H1 (cell line): ENCODE data around the gene LCN10. TPM values are rescaled to one million over a fixed set of nuclear protein-coding genes. Genes with fewer than 3 reads are reported as not detected.
A peak's percentile ranks its signal among the peaks of the same experiment; 100 is the strongest.

Source experiments
- CTCF ChIA-PET: fragments of 300-600 bp; sonication (Branson Sonifier 250); formaldehyde crosslinking; loops from one replicate; lab custom pipeline; 2021; ENCODE audit not compliant: partially characterized antibody; lab: Charles Lee
- POLR2A ChIA-PET: fragments of 300-600 bp; sonication (Branson Sonifier 250); formaldehyde crosslinking; loops from one replicate; lab custom pipeline; 2021; ENCODE audit warnings: inconsistent platforms; ENCODE audit not compliant: partially characterized antibody; lab: Charles Lee
- DNase-seq, 2 experiments: peaks; one replicate each; pipeline versions ENCODE4 v3.0.0 to v3.0.0-alpha.2; 2010 to 2022; ENCODE audit warnings: low spot score in 2 of 2, low read depth in 1 of 2, mixed read lengths in 1 of 2
- FAIRE-seq: peaks from 2 replicates; lab custom pipeline; 2011; peaks lifted over from hg19 to GRCh38; lab: Jason Lieb, UNC
- H2AFZ ChIP-seq: 2 replicates; pipeline ENCODE4 v1.8.1; 2012; ENCODE audit warnings: low read length, inconsistent platforms
- H2AK5ac ChIP-seq: 2 replicates; pipeline ENCODE4 v1.6.1; 2013; ENCODE audit warnings: low read depth, low read length
- H2BK120ac ChIP-seq: replicated peaks from 2 replicates; pipeline ENCODE3; 2013; ENCODE audit warnings: low read depth, low read length, inconsistent platforms
- H2BK12ac ChIP-seq: 2 replicates; pipeline ENCODE4 v1.6.1; 2013; ENCODE audit warnings: low read depth, low read length
- H2BK15ac ChIP-seq: 2 replicates; pipeline ENCODE4 v1.6.1; 2013; ENCODE audit warnings: low read length
- H2BK20ac ChIP-seq: 2 replicates; pipeline ENCODE4 v1.6.1; 2013; ENCODE audit warnings: low read length
- H2BK5ac ChIP-seq: 2 replicates; pipeline ENCODE4 v1.6.1; 2013; ENCODE audit warnings: low read depth, low read length
- H3K14ac ChIP-seq: 2 replicates; pipeline ENCODE4 v1.6.1; 2013; ENCODE audit warnings: inconsistent platforms; ENCODE audit not compliant: insufficient read length
- H3K18ac ChIP-seq: 2 replicates; pipeline ENCODE4 v1.6.1; 2013; ENCODE audit warnings: low read length; ENCODE audit errors: extremely low read depth
- H3K23ac ChIP-seq: 2 replicates; pipeline ENCODE4 v1.6.1; 2013; ENCODE audit warnings: inconsistent platforms; ENCODE audit not compliant: insufficient read length
- H3K23me2 ChIP-seq: 2 replicates; pipeline ENCODE4 v1.6.1; 2013; ENCODE audit warnings: low read depth, low read length
- H3K27ac ChIP-seq: 2 replicates; pipeline ENCODE4 v1.6.1; 2011; ENCODE audit warnings: low read depth, low read length, inconsistent platforms
- H3K27me3 ChIP-seq, 4 experiments: replicated peaks in 1 of 4; 1 replicate in 1 of 4; 2 replicates in 3 of 4; pipeline versions ENCODE4 v1.6.1 to v1.8.1; 2011 to 2013; ENCODE audit warnings: low read length in 3 of 4, mild to moderate bottlenecking in 3 of 4, inconsistent platforms in 2 of 4, mixed read lengths in 2 of 4, moderate library complexity in 1 of 4; ENCODE audit not compliant: control insufficient read depth in 3 of 4, insufficient read depth in 3 of 4; ENCODE audit errors: extremely low read depth in 1 of 4
- H3K36me3 ChIP-seq, 4 experiments: 2 replicates each; pipeline versions ENCODE4 v1.6.1 to v1.8.1; 2011 to 2013; ENCODE audit warnings: mild to moderate bottlenecking in 4 of 4, low read length in 3 of 4, moderate library complexity in 2 of 4, control low read depth in 1 of 4, inconsistent platforms in 1 of 4; ENCODE audit not compliant: insufficient read depth in 4 of 4, control insufficient read depth in 2 of 4
- H3K4ac ChIP-seq: replicated peaks from 2 replicates; pipeline ENCODE3; 2013; ENCODE audit warnings: low read length, low read depth, mixed read lengths, inconsistent platforms; ENCODE audit not compliant: insufficient read length
- H3K4me1 ChIP-seq, 4 experiments: replicated peaks in 1 of 4; 1 replicate in 1 of 4; 2 replicates in 3 of 4; pipeline versions ENCODE4 v1.6.1 to v1.8.1; 2011 to 2013; ENCODE audit warnings: low read length in 3 of 4, inconsistent platforms in 2 of 4, mixed read lengths in 1 of 4; ENCODE audit not compliant: insufficient read depth in 4 of 4, control insufficient read depth in 3 of 4
- H3K4me2 ChIP-seq, 2 experiments: 2 replicates each; pipeline versions ENCODE4 v1.6.1 to v1.8.1; 2011 to 2013; ENCODE audit warnings: low read depth in 2 of 2, low read length in 2 of 2, control low read depth in 1 of 2, inconsistent platforms in 1 of 2, mild to moderate bottlenecking in 1 of 2; ENCODE audit not compliant: insufficient read depth in 1 of 2
- H3K4me3 ChIP-seq, 4 experiments: fragments of 200-600, 300-600 bp in 1 of 4; sonication (generic), shearing (Covaris generic), sonication (Bioruptor Twin) in 1 of 4; 2 replicates each; pipeline versions ENCODE4 v1.5.1 to v1.8.1; 2011 to 2016; ENCODE audit warnings: low read length in 4 of 4, low read depth in 3 of 4, control low read depth in 2 of 4, inconsistent platforms in 2 of 4, mild to moderate bottlenecking in 2 of 4, mixed read lengths in 1 of 4, moderate library complexity in 1 of 4; ENCODE audit not compliant: insufficient read depth in 2 of 4; ENCODE audit errors: extremely low read depth in 1 of 4
- H3K56ac ChIP-seq: replicated peaks from 2 replicates; pipeline ENCODE3; 2013; ENCODE audit warnings: low read depth, mild to moderate bottlenecking, mixed read lengths, low read length, inconsistent platforms; ENCODE audit not compliant: insufficient read length
- H3K79me1 ChIP-seq: 2 replicates; pipeline ENCODE4 v1.6.1; 2013; ENCODE audit warnings: low read depth, low read length, control low read depth
- H3K79me2 ChIP-seq, 2 experiments: 2 replicates each; pipeline versions ENCODE4 v1.6.1 to v1.8.1; 2012 to 2013; ENCODE audit warnings: low read length in 2 of 2, mild to moderate bottlenecking in 2 of 2, inconsistent platforms in 1 of 2; ENCODE audit not compliant: insufficient read depth in 2 of 2, control insufficient read depth in 1 of 2
- H3K9ac ChIP-seq, 4 experiments: replicated peaks in 1 of 4; 1 replicate in 1 of 4; 2 replicates in 3 of 4; pipeline versions ENCODE4 v1.6.1 to v1.8.1; 2011 to 2013; ENCODE audit warnings: low read depth in 3 of 4, low read length in 3 of 4, control low read depth in 2 of 4, mild to moderate bottlenecking in 2 of 4, moderate library complexity in 2 of 4, inconsistent platforms in 1 of 4; ENCODE audit errors: extremely low read depth in 1 of 4
- H3K9me3 ChIP-seq, 2 experiments: 2 replicates each; pipeline versions ENCODE4 v1.6.1 to v1.8.1; 2012 to 2013; ENCODE audit warnings: mild to moderate bottlenecking in 2 of 2, moderate library complexity in 2 of 2, control low read depth in 1 of 2, inconsistent platforms in 1 of 2, low read depth in 1 of 2, low read length in 1 of 2, mixed read lengths in 1 of 2; ENCODE audit not compliant: insufficient read depth in 2 of 2
- H4K20me1 ChIP-seq, 2 experiments: replicated peaks in 1 of 2; 2 replicates each; pipeline versions ENCODE3 to v1.8.1; 2011 to 2013; ENCODE audit warnings: inconsistent platforms in 2 of 2, low read length in 2 of 2, mild to moderate bottlenecking in 1 of 2; ENCODE audit not compliant: insufficient read depth in 2 of 2, control insufficient read depth in 1 of 2
- H4K5ac ChIP-seq: 2 replicates; pipeline ENCODE4 v1.6.1; 2013; ENCODE audit warnings: low read length, low read depth, mixed read lengths, inconsistent platforms; ENCODE audit not compliant: insufficient read length
- H4K8ac ChIP-seq: 2 replicates; pipeline ENCODE4 v1.8.0; 2013; ENCODE audit warnings: mild to moderate bottlenecking, moderate library complexity, low read length, inconsistent platforms; ENCODE audit not compliant: insufficient read depth; ENCODE audit errors: extremely low read depth
- H4K91ac ChIP-seq: replicated peaks from 2 replicates; pipeline ENCODE3; 2013; ENCODE audit warnings: low read length, mixed read lengths, inconsistent platforms; ENCODE audit not compliant: insufficient read length
- ASH2L ChIP-seq: fragments of 200-600, 300-600 bp; sonication (generic); IDR thresholded peaks from one replicate; pipeline ENCODE4 v1.7.1; 2017; ENCODE audit warnings: low read length
- CBX8 ChIP-seq: fragments of 300-800, 300-1000 bp; sonication (generic); IDR thresholded peaks from 2 replicates; pipeline ENCODE4 v1.7.1; 2016; ENCODE audit warnings: low read depth, low read length, borderline replicate concordance
- EP300 ChIP-seq, 2 experiments: IDR thresholded peaks; 1 replicate in 1 of 2; 2 replicates in 1 of 2; pipeline ENCODE4 v1.6.1; 2011 to 2012; ENCODE audit warnings: low read depth in 2 of 2, low read length in 2 of 2, mild to moderate bottlenecking in 2 of 2, borderline replicate concordance in 1 of 2, inconsistent platforms in 1 of 2, moderate library complexity in 1 of 2
- FOSL1 ChIP-seq: IDR thresholded peaks from 2 replicates; pipeline ENCODE4 v1.6.1; 2011; ENCODE audit warnings: mild to moderate bottlenecking, low read depth, low read length, moderate library complexity; ENCODE audit not compliant: insufficient read depth
- KDM1A ChIP-seq: fragments of 200-600, 300-600 bp; sonication (generic); IDR thresholded peaks from 2 replicates; pipeline ENCODE4 v1.7.1; 2016; ENCODE audit warnings: mild to moderate bottlenecking, low read length, borderline replicate concordance
- NANOG ChIP-seq: IDR thresholded peaks from 2 replicates; pipeline ENCODE4 v1.6.1; 2011; ENCODE audit warnings: low read length, low read depth, mild to moderate bottlenecking, inconsistent platforms; ENCODE audit not compliant: insufficient read depth, poor library complexity, severe bottlenecking
- POLR2A ChIP-seq, 2 experiments: IDR thresholded peaks; 1 replicate in 1 of 2; 2 replicates in 1 of 2; pipeline ENCODE4 v1.6.1; 2011; ENCODE audit warnings: low read depth in 2 of 2, low read length in 2 of 2, mild to moderate bottlenecking in 2 of 2; ENCODE audit errors: control extremely low read depth in 1 of 2
- POLR2AphosphoS5 ChIP-seq: IDR thresholded peaks from 2 replicates; pipeline ENCODE4 v1.6.1; 2011; ENCODE audit warnings: low read depth, low read length
- SIRT6 ChIP-seq: IDR thresholded peaks from one replicate; pipeline ENCODE4 v1.7.1; 2012; ENCODE audit warnings: low read length, inconsistent platforms
- WGBS, 2 experiments: shearing (Covaris generic) in 1 of 2; methylation state at CpG; one replicate each; pipeline versions ENCODE4 v1.1.6 to v1.1.7; 2013 to 2015; ENCODE audit warnings: low lambda C conversion rate in 2 of 2, mixed read lengths in 2 of 2, inconsistent platforms in 1 of 2, low coverage in 1 of 2, missing lambda C conversion rate in 1 of 2; ENCODE audit not compliant: insufficient replicate concordance in 2 of 2, insufficient coverage in 1 of 2, insufficient read length in 1 of 2; ENCODE audit errors: extremely low coverage in 1 of 2, missing lambda C conversion rate in 1 of 2; 5-methylcytosine and 5-hydroxymethylcytosine counted together
- polyA plus RNA-seq, 7 experiments: library from polyadenylated mRNA; depleted of rRNA in 3 of 7; stranded (reverse) in 5 of 7; unstranded in 2 of 7; fragments of >200 nt in 5 of 7; fragments of 200-250 nt in 2 of 7; gene quantifications; 1 replicate in 5 of 7; 2 replicates in 1 of 7; 4 replicates in 1 of 7; pipeline versions ENCODE4 v1.2.1 to v1.2.3, GENCODE V29; 2011 to 2013; ENCODE audit warnings: missing spikeins in 2 of 7, mixed read lengths in 2 of 7
- total RNA-seq: library from RNA; stranded (reverse); fragmentation: NEBNext Ultra II Directional; extraction: Animal tissue kit (Norgen Biotek cat#: 25700); gene quantifications from 2 replicates; pipeline ENCODE4 v1.2.1, GENCODE V29; 2021
- TF ChIP-seq, protein P1 (sequence below): IDR thresholded peaks from 2 replicates; pipeline ENCODE4 v1.6.1; 2011; ENCODE audit warnings: low read length, improper control_type of control experiment

The LCN10 gene
- total and polyA plus RNA-seq, 2 of the 8 experiments (the other 6 are each of a cell fraction or from before 2014, with no cell fraction given): 2.6 to 2.8 TPM

DNA sequence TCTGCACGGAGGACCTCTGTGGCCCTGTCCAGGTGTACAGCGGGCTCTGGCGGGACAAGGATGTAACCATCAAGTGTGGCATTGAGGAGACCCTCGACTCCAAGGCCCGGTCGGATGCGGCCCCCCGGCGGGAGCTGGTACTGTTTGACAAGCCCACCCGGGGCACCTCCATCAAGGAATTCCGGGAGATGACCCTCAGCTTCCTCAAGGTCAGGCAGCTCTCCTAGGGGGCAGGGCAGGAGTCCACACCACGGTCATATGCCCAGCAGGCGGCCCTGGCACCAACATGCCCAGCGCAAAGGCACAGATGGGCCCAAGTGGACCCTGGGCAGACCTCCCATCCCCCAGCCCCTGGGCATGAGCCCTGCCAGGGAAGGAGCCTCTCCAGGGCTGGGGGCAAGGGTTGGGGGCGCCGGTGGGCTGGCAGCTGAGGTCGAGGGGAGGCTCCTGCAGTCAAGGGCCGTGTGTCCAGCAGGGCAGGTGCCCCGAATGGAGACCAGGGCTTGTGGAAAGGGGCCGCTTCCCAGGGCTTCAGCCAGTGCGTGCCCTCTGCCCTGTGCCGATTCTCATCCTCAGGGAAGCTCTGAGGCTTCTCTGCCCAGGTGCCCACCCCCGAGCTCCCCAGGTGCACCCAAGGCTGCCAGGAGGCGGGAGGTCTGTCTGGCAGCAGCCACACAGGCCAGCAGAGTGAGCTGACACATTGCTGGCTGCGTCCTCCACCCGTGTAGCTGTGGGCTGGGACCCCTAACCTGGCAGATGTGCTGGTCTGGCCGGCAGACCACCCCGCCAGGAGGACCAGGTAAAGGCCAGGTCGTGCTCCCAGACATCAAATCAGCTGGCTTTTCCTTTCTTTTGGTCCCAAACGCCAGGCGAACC, 20.4 kb downstream of the LCN10 start:
- H3K36me3 ChIP-seq: peaks cover 19 to 49% (median 35%) of the 10 kb centered on the region in 4 experiments
- no peak for FAIRE-seq
- TF ChIP-seq CBX8 (no peak), KDM1A (no peak), EP300 (IDR thresholded peaks at IDR 0.05; ENCODE audit: borderline replicate concordance in 1 of 2, low read depth in 2 of 2, low read length in 2 of 2) (no peak), POLR2A (IDR thresholded peaks at IDR 0.05; ENCODE audit: control extremely low read depth in 1 of 2, low read depth in 2 of 2, low read length in 2 of 2) (peak in 1 of 2 experiments; percentile 14; a peak in 1 of 3 replicates), SIRT6 (no peak), POLR2AphosphoS5 (0 out of 2 replicates have a peak, but pooled peaks have one; percentile 5), FOSL1 (no peak), ASH2L (no peak), NANOG (no peak)
- TF ChIP-seq, protein P1, sequence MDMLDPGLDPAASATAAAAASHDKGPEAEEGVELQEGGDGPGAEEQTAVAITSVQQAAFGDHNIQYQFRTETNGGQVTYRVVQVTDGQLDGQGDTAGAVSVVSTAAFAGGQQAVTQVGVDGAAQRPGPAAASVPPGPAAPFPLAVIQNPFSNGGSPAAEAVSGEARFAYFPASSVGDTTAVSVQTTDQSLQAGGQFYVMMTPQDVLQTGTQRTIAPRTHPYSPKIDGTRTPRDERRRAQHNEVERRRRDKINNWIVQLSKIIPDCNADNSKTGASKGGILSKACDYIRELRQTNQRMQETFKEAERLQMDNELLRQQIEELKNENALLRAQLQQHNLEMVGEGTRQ: no peak

More for the DNA sequence above, 20.4 kb downstream of the LCN10 start:
- H2AK5ac ChIP-seq: no peak overlapping the region
- no peak overlapping the region for H3K14ac ChIP-seq
- peaks cover 7% of the 10 kb centered on the region for H3K79me1 ChIP-seq
- ChIA-PET POLR2A (interaction anchor here (0.6 to 11.2 kb wide), 6 partner anchors 9 to 388 kb away, joined by 3 to 223 read pairs (median 4); partner anchors contain the start of gene DIPK1B), CTCF (interaction anchor here (1.1 to 1.9 kb wide), 2 partner anchors 9 to 307 kb away, joined by 5 read pairs; partner anchors contain the start of gene DIPK1B)
- H2BK120ac ChIP-seq: no peak overlapping the region
- no peak overlapping the region for H4K8ac ChIP-seq
- H3K9ac ChIP-seq: no peak overlapping the region; a peak in 2 of 7 replicates
- H3K27me3 ChIP-seq: no peaks in the 10 kb centered on the region
- peaks cover 3 to 22% (median 4%) of the 10 kb centered on the region in 4 experiments for H3K4me1 ChIP-seq
- H2BK12ac ChIP-seq: no peak overlapping the region
- no peak overlapping the region for H2BK15ac ChIP-seq
- no peak overlapping the region for H3K56ac ChIP-seq
- H2BK5ac ChIP-seq: peak overlapping the region; percentile 24; the same call in 1 of the 2 replicates
- H3K23me2 ChIP-seq: peaks cover 5% of the 10 kb centered on the region; the same call in 1 of the 2 replicates
- H2BK20ac ChIP-seq: no peak overlapping the region
- peaks cover 3 to 20% of the 10 kb centered on the region in 2 experiments for H3K79me2 ChIP-seq
- 86% methylated on average over 29 of the region's 31 CpGs; no CpG with 5 or more reads in 1 of the 2 experiments for WGBS, 2 experiments
- no peak overlapping the region for H3K4ac ChIP-seq
- no peaks in the 10 kb centered on the region for H3K9me3 ChIP-seq
- H3K18ac ChIP-seq: no peak overlapping the region
- H4K91ac ChIP-seq: no peak overlapping the region
- peaks cover 29 to 51% of the 10 kb centered on the region in 2 experiments for H4K20me1 ChIP-seq
- H3K4me3 ChIP-seq: no peak overlapping the region
- H4K5ac ChIP-seq: no peak overlapping the region
- no peak overlapping the region for H3K4me2 ChIP-seq
- no peak overlapping the region for H3K27ac ChIP-seq
- DNase-seq: no peak
- H2AFZ ChIP-seq: no peak overlapping the region
- H3K23ac ChIP-seq: no peak overlapping the region
